HG03064 (cell line): ENCODE measurements around the gene GRM8.

ENCODE experiments used
- ATAC-seq: cut with Tn5 transposase; IDR thresholded peaks from one replicate; pipeline ENCODE4 v1.9.1; 2021; ENCODE audit warnings: low read depth; ENCODE audit not compliant: unreplicated experiment

The GRM8 gene

DNA sequence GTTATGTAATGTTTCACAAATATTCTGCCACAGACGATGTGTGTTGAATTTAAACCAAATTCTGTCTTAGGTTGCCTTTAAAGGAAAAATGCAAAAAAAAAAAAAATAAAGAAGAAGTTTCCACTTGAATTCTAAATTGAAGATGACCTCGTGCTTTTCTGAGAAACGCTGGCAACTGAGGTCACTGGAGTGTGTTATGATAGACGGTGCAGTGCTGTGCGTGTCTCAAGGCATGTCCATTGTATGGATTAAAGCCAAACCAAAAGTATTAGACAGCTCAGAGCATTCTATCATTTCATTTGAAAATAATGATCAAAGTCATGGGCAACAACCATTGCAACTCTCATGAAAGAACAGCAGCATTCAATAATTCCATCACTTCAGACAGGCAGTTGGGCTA is 483.9 kb downstream of the GRM8 start:
- ATAC-seq: no peak

- ATAC-seq: no peak
Measured at GRCh38 chr7:126760914-126761577, 491.7 kb downstream of the GRM8 start.

- no peak for ATAC-seq
Measured at GRCh38 chr7:126755381-126755780, 497.4 kb downstream of the GRM8 start.

DNA sequence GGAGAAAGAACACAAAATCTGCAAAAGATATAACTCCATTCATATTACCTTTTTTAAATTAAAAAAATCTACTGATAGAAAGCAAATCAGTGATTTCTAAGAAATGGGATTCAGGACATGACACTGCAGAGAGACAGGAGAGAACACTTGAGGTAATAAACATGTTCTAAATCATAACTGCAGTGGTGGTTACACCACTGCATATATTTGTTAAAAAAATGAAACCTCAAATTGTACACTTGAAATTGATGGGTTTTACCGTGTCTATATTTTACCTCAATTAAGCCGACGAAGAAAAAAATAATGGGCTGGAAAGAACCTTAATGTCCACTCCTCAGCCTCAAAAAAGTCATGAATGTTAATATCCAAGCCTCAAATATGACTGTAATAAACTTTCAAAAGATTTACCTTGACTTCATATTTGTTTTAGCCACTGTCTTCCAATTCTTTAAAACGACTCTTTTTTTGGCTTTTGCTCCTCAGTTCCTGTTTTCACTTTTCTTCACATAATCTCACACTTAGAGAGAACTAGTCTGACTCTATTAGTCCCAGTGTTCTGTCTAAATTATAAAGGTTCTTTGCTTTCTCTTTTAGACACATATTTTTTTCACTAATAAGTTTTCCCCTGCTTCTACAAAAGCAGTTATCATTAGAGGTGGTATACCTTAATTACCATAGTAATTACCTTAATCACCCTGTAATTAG is 502.4 kb downstream of the GRM8 start:
- ATAC-seq: no peak

DNA sequence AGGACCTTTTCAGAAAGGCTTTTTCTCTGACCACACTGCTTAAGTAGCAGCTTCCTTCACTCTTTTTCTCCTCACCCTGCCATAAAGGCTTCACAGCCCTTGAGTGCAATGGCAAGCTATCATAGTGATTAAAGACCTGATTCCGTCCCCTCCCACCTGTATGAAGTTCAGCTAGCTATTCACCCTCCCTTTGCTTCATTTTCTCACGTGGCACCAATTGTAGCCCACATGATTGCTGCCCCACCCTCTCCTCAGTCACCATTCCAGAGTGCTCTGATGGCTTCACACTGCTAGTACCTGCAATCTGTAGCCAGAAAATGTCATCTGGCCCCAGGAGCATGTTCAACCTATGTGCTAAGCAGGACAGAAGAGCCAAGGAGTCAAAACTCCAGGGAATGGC is 523.8 kb downstream of the GRM8 start:
- no peak for ATAC-seq

- no peak for ATAC-seq
Measured at GRCh38 chr7:126727930-126728391, 524.8 kb downstream of the GRM8 start.

- ATAC-seq: no peak
Measured at GRCh38 chr7:126723966-126724544, 528.7 kb downstream of the GRM8 start.

- ATAC-seq: peak; percentile 92
Measured at GRCh38 chr7:126720232-126720631, 532.5 kb downstream of the GRM8 start.

GRCh38 chr7:126718419-126718818 is 534.3 kb downstream of the GRM8 start:
- ATAC-seq: no peak

- ATAC-seq: no peak
Measured at GRCh38 chr7:126716321-126716720, 536.4 kb downstream of the GRM8 start.

DNA sequence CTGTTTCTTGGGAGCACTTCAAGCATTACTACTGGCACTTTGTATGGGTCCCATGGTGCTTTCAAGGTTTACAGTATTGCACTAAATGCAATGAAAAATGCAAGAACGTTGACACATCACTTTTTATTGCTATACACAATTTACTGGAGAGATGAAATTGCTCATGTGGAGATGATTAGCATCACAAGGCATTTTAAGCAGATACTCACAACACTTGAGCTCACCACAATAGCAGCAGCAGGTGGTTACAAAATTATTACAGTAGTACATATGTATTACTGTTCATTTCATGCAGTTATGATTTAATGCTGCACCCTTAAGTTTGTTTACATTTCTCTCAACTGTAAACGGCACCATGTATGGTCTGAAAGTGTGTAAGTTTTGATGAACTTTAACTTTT is 537.7 kb downstream of the GRM8 start:
- ATAC-seq: no peak

- ATAC-seq: peak; percentile 44
Measured at GRCh38 chr7:126702242-126703016, 550.3 kb downstream of the GRM8 start.

DNA sequence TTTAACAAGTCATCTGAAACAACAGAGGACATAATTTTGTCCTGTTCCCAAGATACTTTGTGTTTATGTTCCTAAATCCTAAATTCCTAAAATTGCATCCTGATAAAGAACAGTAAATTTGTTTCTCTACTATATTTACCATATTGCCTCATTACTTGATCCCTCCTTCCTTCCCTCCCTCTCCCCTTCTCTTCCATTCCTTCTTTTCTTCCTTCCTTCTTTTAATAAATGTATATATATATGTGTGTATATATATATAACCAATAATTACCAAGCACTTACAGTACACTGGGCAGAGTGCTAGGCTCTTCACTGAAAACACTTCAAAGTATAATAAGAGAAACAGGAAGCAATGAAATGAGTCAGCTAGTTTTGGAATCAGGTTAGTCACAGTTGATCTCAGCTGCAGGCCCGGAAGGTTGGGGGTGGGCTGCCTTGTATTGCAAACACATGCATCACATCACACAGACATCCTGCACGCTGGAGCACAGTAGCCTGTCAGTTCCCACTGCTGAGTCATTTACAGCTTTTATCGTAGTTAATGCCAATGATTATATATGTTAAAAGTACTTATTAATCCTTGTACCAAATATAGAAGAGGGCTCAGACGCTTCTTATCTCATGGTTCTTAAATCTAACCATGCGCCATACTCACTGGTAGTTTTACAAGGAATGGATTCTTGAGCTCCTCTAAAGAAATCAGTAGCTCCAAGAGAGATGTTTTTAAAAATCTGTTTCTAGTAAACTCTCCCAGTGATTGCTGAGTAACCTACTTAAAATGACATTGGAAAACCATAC is 551.7 kb downstream of the GRM8 start:
- peak; percentile 90 for ATAC-seq

DNA sequence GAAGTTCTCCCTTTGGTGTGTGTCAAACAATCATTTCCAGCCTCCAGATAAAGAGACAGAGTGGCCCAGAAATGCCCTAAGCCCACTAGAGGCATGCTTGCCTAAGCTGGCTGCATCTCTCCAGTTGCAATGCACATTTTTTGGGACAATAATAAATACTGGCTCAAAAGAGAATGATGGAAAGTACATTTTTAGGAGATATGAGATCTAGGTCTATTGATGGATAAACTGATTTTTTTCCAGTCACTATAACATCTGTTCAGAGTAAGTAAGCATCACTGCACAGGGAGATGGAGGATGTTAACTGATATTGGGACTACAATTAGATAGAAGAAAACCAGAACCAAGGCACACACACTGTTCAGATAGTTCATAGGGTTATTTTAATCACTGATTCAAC is 553.0 kb downstream of the GRM8 start:
- no peak for ATAC-seq

DNA sequence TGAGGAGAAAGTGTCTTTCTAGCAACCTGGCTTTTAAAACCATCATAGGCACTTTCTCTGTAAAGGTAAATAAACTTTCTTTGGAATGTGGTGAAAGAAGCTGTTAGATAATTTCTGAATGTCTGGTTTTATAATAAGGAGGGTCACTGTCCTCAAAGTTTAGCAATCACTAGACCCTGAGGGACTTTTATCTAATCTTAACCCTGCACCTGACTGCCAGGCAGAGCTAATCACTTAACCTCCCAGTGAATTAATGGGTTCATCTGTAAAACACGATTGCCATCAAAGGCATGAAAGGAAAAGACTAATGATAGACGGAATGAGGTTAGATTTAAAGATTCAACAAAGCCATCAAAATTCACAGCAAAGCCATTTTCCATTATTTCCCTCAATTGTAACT is 553.8 kb downstream of the GRM8 start:
- no peak for ATAC-seq

GRCh38 chr7:126698446-126698845 is 554.3 kb downstream of the GRM8 start:
- no peak for ATAC-seq

DNA sequence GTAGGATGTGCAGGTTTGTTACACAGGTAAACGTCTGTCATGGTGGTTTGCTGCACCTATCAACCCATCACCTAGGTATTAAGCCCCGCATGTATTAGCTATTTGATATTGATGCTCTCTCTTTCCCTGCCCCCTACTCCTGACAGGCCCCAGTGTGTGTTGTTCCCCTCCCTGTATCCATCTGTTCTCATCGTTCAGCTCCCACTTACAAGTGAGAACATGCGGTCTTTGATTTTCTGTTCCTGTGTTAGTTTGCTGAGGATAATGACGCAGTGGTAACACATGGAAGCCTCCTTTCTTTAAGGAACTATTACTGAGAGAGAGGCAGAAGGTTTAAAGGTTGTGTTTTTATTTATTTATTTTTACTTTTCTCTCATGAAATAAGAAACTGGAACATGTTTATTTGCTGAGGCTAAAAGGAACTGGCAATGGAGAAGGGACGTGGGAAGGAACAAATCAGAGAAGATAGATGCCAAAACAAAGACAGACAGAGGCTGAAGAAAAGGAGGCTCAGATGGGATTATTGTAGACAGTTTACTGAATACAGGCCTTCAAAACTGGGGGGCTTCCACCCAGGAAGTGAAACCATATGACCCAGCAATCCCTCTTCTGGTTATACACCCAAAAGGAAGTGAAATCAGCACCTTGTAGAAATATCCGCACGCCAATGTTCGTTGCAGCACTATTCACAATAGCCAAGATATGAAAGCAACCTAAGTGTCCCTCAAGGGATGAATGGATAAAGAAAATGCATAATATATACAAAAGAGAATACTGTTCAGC is 556.3 kb downstream of the GRM8 start:
- ATAC-seq: no peak

DNA sequence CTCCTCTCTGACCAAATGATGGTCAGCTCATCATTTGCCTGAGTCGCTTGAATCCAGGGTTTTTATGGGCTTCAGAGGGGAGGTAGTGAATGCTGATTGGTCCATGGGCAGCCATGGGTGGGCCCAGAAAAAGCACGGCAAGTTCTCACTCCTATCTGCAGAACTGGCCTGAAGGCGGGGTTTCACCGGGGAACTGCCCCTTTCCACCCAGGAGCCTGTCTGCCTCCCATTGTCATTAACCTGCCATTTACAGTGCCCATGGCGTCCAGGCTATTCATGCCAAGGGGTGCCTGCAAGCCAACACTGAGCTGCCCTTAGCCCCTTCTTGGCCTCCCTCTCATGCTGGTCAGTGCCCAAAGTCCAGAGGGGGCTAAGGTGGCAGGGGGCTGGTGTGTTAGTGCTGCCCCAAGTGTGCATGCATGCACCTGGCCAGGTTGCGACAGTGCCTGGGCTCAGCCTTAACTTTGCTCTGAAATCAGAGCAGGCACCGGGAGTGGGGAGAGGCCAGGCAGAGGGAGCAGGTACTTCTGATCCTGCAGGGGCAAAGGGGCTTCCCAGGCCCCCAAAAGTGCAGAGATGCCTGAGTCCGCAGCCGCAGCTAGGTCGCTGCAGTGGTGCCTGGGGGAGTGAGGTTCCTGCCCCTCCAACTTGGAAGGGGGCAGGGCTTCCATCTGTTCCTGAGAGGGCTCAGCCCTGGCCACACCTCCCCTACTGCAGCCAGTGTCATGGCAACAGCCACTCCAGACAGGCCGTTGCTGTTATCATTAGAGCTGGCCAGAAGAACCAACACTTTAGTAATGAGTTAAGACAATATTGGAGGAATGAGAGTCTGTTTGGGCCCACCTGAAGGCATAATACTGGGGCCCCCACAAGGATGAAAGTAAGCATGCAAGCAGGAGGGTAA is 561.6 kb downstream of the GRM8 start:
- no peak for ATAC-seq

DNA sequence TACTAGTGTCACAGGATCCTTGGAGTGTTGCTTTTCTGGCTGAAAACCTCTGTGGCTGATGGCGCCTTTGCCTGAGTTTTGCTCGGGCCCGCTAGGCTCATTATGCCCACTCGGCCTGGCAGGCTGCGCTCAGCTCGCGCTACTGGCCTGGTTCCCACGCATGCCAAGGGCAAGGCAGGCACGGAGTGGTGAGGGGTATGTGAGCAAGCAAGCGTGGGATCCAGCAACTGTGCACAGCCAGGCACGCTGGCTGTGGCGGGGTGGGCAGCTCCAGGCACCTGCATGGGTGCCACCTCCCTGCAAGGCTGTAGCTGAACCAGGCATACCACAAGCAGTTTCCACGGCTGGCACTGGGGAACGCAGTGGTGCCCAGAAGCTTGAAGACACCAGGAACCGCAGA is 562.6 kb downstream of the GRM8 start:
- no peak for ATAC-seq
